Stimulated activated CD4-positive, alpha-beta T cell treated with anti-CD3 and anti-CD28 coated beads, Interleukin-15, amount 100 ng/mL, for 1 hour (primary cell): ENCODE data around the gene JPH3.

ENCODE experiments used
- DNase-seq, 2 donors: peaks; one replicate each; pipeline ENCODE4 v3.0.0-alpha.2; 2020; ENCODE audit warnings: low read depth in 1 of 2, low spot score in 1 of 2

Gene JPH3

DNA sequence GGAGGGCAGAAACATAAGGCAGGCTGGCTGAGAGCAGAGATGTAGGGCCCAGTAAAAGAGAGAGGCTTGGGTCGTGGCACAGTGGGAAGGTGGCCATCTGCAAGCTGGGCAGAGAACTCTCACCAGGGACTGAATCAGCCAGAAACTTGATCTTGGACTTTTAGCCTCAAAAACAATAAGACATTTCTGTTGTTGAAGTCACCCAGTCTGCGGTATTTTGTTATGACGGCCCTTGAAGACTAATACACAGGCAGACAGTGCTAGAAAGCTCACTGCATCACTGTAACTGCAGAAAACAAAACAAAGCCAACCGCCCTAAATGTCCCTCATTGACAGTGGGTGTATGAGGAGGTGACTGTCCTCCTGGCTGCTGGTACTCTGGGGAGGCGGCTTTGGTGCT is 3.9 kb upstream of the JPH3 start:
- no peak for DNase-seq

DNA sequence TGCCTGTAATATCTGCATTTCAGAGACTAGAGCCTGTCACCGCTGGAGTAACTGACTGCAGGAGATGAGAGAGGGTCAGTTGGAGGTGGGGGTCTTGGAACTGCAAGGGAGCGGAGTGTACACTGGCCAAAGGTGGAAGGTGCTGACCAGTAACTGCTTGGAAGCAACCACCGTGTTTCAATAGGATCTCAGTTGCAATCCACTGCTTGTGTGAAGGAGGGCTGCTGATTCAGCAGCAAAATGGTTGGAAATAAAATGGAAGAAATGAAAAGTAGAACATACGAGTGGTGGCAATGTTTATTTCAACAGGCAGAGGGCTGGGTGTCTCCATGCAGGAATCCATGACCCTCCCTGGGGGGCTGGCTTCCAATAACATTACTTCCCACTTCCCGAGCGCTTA is 2.1 kb upstream of the JPH3 start:
- DNase-seq, result no peak

DNA sequence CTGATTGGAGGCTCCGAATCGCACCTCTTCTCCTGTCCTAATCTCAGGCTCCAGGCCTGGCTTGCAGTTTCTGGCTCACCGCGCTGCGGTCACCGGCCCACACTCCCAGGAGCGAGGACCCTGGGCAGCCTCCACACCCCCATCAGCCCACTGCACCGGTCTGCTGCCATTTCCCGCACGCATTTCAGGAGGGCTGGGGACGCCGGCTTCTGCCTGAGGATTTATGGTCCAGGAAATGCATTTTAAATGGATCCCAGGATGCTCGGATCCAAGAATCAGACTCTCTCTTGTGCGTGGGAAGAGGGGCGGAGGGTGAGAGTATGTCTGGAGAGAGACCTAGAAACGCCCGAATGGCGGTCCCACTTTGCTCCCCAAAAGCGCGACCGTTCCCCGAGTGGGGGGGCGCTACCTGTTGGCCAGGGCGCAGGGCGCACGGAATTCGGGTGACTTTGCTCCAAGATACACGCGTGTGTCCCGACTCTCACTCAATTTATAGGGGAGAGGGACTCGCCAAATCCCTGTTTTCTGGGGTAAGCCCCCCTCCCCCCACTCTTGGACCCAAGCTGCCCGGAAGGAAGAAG is 817 bp upstream of the JPH3 start:
- DNase-seq, result no peak

DNA sequence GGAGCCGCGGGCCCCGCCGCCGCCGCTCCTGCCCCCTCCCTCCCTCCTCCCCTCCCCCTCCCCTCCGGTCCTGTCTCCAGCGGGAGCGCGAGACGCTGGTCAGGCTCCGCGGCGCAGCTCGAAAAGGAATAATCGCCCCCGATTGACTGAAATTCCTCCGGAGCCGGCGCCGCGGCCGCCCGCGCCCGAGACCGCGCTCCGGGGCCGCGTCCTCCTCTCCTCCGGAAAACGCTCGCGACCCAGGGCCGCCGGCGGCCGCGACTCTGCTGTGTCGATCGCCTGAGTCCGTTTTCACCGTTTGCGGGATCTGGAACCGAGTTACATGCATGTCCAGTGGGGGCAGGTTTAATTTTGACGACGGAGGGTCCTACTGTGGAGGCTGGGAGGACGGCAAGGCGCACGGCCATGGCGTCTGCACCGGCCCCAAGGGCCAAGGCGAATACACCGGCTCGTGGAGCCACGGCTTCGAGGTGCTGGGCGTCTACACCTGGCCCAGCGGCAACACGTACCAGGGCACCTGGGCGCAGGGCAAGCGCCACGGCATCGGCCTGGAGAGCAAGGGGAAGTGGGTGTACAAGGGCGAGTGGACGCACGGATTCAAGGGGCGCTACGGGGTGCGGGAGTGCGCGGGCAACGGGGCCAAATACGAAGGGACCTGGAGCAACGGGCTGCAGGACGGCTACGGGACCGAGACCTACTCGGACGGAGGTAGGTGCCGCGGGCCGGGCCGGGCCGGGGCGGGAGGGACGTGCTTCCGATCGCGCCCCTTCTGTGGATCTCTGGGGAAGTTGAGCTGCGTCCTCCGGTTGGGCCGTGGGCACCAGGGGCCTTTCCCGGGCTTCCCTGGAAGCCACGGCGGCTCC is 744 bp downstream of the JPH3 start:
- no peak for DNase-seq

DNA sequence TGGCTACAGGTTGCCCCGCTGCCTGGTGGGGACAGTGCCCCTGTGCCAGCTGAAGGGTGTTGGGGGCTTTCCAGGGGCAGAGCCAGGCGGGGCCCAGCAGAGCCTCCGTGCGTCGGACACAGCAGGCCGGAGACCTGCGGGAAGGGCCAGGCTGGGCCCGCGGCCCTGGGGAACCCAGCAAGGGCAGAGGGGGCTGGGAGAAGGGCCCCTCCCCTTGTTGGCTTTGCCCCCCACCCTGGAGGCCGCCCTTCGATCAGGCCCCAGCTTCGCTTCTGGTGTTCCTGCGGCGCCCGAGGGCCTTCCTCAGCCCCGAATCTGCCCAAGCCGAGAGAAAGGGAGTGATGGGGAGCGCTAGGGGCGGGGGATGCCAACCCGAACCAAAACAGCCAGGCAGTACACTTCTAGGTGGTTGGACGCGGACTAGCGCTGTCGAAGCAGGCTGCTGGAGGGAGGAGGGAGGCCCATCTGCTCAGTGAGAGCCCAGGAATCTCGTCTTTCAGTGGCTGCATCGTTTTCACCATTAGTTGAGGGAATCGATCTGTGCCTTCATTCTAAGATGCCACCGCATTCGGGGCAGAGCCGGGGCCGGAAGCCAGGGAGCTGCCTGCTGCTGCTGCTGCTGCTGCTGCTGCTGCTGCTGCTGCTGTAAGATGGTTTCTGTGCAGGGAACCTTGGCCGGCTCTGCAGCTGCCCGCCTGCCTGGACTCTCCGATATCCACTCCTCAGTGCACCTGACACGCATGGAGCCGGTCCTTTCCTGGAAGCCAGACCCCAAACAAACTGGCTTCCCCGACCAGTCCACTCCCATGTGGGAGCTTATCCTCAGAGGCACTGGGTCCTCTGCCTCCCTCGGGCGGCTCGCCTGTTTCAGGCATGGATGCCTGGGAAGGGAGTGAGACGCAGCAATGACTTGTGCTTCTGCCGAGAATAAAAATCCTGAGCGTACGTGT is 1.7 kb downstream of the JPH3 start:
- no peak for DNase-seq

DNA sequence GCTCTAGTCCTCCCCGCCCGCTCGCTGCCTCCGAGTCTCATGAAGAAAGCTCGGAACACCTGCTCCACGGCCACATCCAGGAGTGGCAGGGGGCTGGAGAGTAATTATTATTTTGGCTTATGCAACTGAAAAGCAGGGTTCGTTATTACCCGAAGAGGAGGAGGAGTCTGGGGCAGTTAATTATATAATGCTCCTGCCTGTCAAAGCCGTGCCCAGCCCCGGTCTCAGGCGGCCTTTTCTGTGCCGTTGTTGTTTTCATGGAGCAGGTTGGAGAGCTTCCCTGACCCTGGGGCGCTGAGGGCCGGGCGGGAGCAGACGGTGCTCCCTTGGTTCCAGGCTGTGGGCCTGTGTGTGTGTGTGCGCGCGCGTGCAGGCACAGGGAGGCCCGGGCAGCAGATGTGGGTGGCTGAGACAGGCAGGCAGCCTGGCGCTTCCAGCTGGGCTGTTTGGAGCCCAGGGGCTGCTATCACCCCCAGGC is 2.4 kb downstream of the JPH3 start:
- DNase-seq, result no peak

DNA sequence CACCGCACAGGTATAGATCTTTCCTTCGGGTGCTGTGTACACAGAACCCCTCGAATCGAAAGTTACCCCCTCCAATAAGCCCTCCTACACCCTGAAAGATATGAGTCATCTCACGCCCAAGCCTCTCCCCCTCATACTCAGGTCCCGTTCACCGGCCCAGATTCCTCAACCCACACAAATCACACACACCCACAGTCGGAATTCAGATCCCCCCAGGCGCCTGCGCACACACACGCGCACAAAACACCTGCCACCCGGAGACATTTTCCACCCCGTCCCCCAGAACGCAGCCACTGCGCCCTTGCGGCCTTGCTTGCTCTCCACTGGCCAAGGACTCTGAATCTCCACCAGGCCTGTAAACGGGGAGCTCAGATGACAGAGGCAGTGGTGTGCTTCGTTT is 4.9 kb downstream of the JPH3 start:
- no peak for DNase-seq

DNA sequence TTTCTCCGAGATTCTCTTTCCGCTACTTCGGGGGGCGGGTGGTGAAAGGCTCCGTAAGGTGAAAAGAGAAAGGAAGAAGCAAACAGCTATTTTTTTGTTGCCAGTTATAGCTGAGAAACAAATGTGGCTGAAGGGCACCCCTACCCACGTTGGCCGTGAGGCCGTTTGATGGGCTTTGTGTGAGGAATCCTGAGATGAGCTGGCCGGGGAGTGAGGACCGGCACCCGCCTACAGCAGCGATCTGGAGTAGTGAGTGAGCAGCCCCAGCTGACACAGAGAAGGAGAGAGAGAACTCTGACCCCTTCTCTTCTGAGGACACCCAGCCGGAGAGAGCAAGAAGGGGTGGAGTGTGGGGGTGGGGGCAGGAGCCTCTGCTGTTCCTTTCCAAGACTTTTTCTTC is 5.6 kb downstream of the JPH3 start:
- DNase-seq, result no peak

DNA sequence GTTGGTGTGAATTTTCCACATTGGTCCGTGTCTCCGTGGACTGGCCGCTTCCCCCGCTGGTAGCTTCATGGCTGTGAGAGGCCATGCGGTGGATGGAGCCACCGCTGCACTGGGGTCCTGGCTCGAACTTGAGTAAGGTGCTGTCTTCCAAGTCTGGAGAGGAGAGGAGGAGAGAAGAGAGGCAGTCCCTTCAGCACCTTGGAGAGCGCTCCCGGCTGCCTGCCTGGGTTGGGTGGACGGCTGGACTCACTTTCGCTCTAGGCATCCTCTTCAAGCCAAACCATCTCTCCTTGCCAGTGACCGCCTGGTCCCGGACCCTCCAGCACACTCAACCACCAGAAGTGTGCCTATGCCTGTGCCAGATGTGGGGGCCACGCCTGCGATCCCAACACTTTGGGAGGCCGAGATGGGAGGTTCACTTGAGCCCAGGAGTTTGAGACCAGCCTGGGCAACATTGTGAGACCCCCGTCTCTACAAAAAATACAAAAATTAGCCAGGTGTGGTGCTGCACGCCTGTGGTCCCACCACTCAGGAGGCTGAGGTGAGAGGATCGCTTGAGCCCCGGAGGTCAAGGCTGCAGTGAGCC is 6.2 kb downstream of the JPH3 start:
- no peak for DNase-seq

DNA sequence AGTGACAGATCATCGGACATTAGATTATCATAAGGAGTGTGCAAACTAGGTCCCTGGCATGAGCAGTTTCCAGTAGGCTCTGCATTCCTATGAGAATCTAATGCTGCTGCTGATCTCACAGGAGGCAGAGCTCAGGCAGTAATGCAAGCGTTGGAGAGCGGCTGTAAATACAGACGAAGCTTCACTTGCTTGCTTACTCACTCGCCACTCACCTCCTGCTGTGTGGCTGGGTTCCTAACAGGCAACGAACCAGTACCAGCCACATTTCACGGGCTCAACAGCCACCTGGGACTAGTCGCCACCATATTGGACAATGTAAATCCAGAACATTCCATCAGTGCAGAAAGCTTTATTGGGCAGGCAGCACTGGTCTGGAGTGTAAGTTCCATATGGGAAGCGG is 7.7 kb downstream of the JPH3 start:
- no peak for DNase-seq

DNA sequence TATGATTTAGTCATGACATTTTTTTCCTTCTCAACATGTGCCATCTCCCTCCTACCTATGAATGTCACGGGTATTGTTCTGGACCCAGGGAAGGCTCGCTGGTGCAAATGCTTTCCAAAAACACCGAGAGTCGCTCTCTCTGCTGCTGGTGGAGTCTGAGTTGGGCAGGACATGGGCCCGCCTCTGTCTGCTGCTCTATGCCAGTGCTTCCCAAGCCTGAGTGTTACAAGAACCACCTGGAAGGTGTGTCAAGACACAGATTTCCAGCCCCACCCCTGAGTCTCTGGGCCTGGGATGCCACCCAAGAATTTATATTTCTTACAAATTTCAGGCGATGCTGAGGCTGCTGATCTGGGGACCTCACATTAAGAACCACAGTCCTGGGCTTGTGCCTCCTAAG is 9.1 kb downstream of the JPH3 start:
- no peak for DNase-seq

DNA sequence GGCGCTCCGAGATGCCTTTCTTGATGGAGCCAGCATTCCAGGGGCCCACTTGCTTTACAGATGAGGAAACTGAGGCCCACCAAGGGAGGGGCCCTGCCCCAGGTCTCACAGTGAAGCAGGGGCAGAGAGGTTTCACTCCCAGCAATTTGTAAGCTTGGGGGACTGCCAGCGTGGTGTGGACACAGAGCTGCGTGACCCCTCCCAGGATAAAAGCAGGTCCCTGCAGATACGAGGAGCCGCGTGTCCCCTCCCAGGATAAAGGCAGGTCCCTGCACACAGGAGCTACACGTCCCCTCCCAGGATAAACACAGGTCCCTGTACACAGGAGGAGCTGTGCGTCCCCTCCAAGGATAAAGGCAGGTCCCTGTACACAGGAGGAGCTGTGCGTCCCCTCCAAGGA is 11.7 kb downstream of the JPH3 start:
- no peak for DNase-seq

DNA sequence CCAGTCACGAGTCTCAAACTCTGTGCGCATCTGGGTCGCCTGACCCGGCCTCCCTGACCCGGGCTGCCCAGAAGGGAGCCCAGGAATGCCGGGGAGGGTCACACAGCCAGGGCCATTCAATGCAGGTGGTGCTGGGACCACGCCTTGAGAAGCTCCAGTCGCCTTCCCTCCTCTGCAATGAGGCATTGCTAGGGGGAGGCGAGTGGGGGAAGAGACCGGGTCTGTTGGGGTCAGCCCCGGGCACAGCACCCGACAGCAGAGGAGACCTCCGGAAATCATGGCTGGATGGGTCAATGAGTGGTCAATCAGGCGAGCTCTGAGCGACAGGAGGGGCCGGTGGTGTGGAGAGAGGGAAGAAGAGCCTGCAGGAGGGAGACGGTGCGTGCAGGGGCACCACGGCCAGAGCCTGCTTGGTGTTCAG is 13.3 kb downstream of the JPH3 start:
- no peak for DNase-seq

DNA sequence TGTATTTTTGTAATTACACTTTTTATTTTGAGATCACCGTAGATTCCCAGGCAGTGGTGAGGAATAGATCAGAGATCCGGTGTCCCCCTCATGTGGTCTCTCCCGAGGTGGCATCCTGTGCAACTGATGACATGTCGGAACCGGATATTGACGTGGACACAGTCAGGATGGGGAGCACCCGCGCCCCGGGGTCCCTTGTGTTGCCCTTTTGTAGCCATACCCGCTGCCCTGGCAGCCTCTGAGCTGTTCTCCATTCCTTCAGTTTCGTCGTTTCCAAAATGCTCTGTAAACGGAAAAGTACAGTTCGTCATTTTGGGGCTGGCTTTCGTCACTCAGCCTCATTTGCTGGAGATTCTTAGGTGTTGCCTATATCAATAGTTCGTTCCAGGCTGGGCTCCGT is 14.2 kb downstream of the JPH3 start:
- DNase-seq, result no peak

DNA sequence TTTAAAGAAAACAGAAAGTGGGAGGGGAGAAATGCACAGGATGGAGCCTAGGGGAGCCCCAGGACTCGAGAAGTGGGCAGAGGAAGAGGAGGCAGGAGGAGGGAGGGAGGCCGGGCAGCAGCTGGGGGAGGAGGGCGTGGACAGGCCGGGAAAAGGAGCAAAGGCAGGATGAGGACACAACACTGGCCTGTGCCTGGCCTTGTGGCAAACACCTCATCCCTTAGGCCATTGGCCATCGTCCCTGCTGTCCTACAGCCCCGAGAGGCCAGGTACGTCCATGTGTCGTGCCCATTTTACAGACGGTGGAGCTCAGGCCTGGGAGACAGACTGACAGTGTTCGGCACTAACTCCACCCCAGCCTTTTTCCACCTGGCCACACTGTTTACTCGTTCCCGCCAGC is 15.9 kb downstream of the JPH3 start:
- DNase-seq, result no peak

DNA sequence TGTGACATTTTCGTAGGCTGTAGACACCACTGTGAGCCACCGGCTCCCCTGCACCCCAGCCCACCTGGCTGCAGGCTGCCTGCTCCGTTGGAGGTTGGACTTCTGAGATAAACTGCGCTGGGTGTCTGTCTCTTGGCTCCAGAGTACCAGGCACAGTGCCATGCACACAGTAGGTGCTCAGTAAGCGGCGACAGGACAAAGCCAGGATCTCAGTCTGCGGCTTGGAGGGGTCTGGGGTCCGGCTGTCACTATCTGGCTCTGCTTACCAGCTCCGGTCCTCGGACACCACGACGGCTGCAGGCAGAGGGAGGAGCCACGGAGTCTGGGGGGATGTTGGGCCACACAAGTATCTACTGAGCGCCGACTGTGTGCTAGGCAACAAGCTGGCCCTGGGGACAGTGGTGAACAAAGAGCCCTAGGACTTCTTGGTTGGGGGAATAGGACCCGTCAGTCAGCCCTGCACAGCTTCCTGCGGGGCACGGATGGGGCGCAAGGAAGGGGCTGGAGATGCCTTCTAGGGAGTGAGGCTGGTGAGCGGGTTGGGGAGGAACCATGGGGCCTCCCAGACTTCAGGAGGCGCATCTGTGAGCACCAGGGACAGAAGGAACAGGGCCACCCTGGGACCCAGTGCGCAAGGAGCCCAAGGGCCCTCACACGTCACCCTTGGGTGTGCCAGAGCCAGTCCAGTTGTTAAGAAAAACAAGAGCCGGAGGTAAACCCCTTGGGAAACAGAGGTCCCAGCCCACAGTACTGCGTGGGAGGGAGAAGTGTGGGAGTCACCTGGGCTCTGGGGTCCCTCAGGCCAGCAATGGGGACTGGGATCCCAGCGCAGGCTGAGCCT is 17.3 kb downstream of the JPH3 start:
- DNase-seq, result no peak

DNA sequence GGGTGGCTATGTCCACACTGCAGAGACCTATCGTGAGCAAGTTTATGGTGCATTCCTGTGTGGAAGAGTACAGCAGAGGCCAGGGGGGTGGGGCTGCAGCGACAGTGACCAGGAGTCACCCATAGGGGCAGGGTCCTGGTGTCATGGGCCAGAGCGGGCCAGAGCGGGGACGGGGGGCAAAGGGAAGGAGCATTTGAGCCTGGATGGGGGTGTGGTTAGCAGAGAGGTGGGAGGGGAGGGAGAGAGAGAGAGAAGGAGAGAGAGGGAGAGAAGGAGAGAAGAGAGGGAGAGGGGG is 17.8 kb downstream of the JPH3 start:
- DNase-seq, result no peak

DNA sequence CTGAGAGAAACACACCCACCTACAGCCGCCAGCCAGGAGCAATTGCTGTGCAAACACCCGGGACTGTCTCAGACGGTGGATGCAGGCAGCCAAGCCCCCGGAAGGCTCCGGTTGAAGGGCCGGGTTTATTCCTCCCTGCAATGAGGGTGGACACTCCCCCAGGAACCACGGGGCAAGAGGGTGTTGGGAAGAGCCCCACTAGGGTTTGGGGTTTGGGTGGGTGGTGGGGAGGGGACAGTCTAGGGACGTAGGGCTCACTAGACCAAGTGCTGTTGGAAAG is 19.2 kb downstream of the JPH3 start:
- no peak for DNase-seq

DNA sequence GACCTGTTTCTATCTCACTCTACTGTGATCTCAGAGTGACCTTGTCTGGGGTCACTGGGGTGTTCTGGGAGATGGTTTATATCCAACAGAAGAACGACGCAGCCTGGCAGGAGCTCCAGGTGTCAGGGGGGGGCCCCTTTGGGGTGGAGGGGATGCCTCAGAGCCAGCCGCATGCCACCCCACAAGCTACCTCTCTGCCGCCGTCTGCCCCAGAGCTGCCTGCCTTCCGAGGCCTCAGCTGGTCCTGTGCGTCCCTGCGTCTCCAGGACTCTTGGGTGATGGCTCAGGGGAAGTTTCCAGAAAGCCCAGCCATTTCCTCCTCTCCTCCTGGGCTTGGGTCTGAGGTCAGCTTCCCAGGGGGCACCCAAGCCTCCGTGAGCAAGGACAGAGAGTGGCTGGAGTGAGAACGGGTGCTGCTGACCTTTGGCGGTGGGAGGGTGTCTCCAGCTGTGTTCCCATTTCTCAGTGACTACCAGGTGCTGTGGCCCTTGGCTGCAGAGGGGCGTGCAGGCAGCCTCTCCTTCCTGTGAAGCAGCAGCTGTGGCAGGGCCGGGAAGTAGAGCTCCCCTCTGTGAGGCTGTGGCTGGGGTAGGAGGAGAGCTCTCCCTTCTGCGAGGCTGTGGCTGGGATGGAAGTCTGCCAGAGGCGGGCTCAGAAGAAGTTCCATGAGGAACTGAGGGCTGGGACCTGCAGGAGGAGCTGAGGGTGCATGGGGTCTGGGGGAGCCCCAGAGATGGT is 19.8 kb downstream of the JPH3 start:
- DNase-seq, result no peak

DNA sequence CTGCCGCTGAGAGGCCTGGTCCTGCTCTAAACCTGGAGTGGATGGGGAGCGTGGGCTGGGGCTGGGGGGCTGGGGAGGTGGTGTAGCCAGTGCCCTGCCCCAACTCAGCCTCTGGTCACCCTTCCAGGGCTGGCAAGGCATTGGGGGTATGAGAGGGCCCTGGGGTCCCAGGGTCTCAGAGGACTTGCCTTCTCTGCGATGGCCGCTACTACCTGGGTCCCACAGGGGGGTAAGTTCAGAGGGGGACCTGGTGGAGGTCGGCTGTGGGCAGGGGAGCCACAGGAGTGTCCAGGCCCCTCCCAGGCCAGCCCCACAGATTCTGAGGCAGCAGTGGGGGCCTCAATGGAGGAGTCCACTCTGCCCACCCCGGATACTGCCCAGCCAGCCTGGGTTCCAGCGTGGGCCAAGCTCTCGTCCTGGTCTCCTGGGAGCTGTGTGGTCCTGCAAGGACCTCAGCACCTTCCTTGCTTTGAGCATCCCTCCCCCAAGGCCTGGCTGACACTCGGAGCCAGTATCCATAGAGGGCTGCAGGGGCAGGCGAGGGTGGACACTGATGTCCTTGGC is 20.5 kb downstream of the JPH3 start:
- DNase-seq, result no peak
